Endodermal cell (in vitro differentiated cells): ENCODE data around the gene KATNB1. TPM values are rescaled to one million over a fixed set of nuclear protein-coding genes. Genes with fewer than 3 reads are reported as not detected.

ENCODE experiments used
- DNase-seq: peaks from one replicate; pipeline ENCODE4 v3.0.0-alpha.2; 2017
- H3K27ac ChIP-seq: 2 replicates; pipeline ENCODE4 v1.5.1; 2013; ENCODE audit warnings: mild to moderate bottlenecking, low read depth, low read length, moderate library complexity
- H3K27me3 ChIP-seq: 2 replicates; pipeline ENCODE4 v1.6.1; 2013; ENCODE audit warnings: mild to moderate bottlenecking, low read length, moderate library complexity; ENCODE audit not compliant: insufficient read depth, control insufficient read depth, poor library complexity, severe bottlenecking
- H3K36me3 ChIP-seq: 2 replicates; pipeline ENCODE4 v1.7.0; 2013; ENCODE audit warnings: mild to moderate bottlenecking, low read length, moderate library complexity; ENCODE audit not compliant: control insufficient read depth, insufficient read depth
- H3K4me1 ChIP-seq: one replicate; pipeline ENCODE4 v1.7.0; 2013; ENCODE audit warnings: low read length; ENCODE audit not compliant: control insufficient read depth, insufficient read depth
- H3K4me3 ChIP-seq: 2 replicates; pipeline ENCODE4 v1.5.1; 2013; ENCODE audit warnings: mild to moderate bottlenecking, low read length, moderate library complexity
- H3K9ac ChIP-seq: 2 replicates; pipeline ENCODE4 v1.6.1; 2013; ENCODE audit warnings: mild to moderate bottlenecking, low read length, moderate library complexity; ENCODE audit not compliant: poor library complexity, severe bottlenecking; ENCODE audit errors: extremely low read depth
- H3K9me3 ChIP-seq: 2 replicates; pipeline ENCODE4 v1.6.1; 2013; ENCODE audit warnings: mild to moderate bottlenecking, low read length, moderate library complexity; ENCODE audit not compliant: control insufficient read depth
- H3K27ac Mint-ChIP-seq: 2 replicates; pipeline ENCODE4 v1.8.0; 2020; ENCODE audit warnings: mixed read lengths
- H3K27me3 Mint-ChIP-seq: 2 replicates; pipeline ENCODE4 v1.8.0; 2021; ENCODE audit warnings: mild to moderate bottlenecking, mixed read lengths; ENCODE audit not compliant: insufficient read depth
- H3K36me3 Mint-ChIP-seq: 2 replicates; pipeline ENCODE4 v1.8.0; 2020; ENCODE audit warnings: low read depth, mixed read lengths
- H3K4me1 Mint-ChIP-seq: 2 replicates; pipeline ENCODE4 v1.8.0; 2020; ENCODE audit warnings: mixed read lengths
- H3K4me3 Mint-ChIP-seq: 2 replicates; pipeline ENCODE4 v1.8.0; 2020; ENCODE audit warnings: mild to moderate bottlenecking, moderate library complexity, mixed read lengths
- H3K9me3 Mint-ChIP-seq: 2 replicates; pipeline ENCODE4 v1.8.0; 2020; ENCODE audit warnings: mild to moderate bottlenecking, mixed read lengths
- WGBS, 2 experiments: methylation state at CpG; one replicate each; pipeline versions ENCODE4 v1.1.5 to v1.1.7; 2013; ENCODE audit warnings: missing lambda C conversion rate in 2 of 2, mixed read lengths in 1 of 2; ENCODE audit not compliant: insufficient coverage in 1 of 2, insufficient read length in 1 of 2; 5-methylcytosine and 5-hydroxymethylcytosine counted together
- total RNA-seq, 2 donors: library from RNA; stranded (reverse); fragmentation: NEBNext Ultra II Directional in 1 of 2; extraction: Animal tissue kit (Norgen Biotek cat#: 25700) in 1 of 2; gene quantifications; 2 replicates in 1 of 2; 3 replicates in 1 of 2; pipeline ENCODE4 v1.2.1, GENCODE V29; 2021
- TF ChIP-seq, protein P1 (sequence below): fragments of 200-600 bp; sonication (generic); conservative IDR thresholded peaks from 2 replicates; pipeline ENCODE4 v1.5.0; 2021; ENCODE audit warnings: antibody characterized with exemption, mild to moderate bottlenecking

Gene KATNB1
- total RNA-seq, 2 donors from 2014 or later: 26.1 to 32.4 TPM

DNA sequence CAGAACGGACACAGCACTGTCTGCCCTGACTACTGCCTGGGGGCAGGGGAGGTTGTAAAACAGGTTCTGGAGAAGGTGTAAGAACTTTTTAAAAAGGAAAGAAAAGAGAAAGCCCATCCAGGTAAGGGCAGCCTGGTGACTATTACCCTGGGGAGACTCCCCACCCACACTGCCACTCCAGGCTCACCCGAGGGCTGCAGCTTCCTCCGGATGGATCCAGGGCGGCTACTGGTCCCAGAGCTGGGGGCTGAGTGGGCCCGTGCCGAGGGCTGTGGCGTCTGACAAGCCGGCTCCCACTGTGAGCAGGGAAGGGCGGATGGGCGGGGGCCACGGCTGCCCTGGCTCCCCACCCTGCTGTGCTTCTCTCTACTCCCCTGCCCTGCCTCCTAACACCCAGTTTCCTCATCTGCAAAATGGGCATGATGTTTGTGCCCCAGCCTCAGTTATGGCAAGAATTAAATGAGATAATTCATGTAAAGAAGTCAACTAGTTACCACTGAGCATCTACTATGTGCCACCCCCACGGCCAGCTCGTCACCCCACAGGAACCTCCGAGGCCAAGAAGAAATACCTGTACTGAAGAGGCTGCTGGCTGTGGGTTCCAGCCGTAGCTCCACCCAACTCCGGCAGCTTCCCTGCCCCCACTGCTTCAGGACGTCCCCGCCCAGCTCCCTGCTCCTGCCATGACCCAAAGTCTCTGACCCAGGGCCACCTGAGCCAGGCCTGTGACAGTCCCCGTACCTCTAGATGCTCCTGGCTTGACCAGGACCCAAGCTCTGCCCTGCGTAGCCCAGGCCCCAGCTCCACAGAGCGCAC, 24.2 kb downstream of the KATNB1 start:
- WGBS, 2 experiments: 85 to 91% methylated on average over 10 to 21 of the region's 21 CpGs
- Mint-ChIP-seq H3K27me3 (no peaks in the 10 kb centered on the region), H3K9me3 (no peaks in the 10 kb centered on the region), H3K4me1 (peaks cover 2% of the 10 kb centered on the region), H3K4me3 (no peak overlapping the region), H3K36me3 (peaks cover 33% of the 10 kb centered on the region), H3K27ac (no peak overlapping the region)
- no peak overlapping the region for H3K9ac ChIP-seq
- TF ChIP-seq, protein P1, sequence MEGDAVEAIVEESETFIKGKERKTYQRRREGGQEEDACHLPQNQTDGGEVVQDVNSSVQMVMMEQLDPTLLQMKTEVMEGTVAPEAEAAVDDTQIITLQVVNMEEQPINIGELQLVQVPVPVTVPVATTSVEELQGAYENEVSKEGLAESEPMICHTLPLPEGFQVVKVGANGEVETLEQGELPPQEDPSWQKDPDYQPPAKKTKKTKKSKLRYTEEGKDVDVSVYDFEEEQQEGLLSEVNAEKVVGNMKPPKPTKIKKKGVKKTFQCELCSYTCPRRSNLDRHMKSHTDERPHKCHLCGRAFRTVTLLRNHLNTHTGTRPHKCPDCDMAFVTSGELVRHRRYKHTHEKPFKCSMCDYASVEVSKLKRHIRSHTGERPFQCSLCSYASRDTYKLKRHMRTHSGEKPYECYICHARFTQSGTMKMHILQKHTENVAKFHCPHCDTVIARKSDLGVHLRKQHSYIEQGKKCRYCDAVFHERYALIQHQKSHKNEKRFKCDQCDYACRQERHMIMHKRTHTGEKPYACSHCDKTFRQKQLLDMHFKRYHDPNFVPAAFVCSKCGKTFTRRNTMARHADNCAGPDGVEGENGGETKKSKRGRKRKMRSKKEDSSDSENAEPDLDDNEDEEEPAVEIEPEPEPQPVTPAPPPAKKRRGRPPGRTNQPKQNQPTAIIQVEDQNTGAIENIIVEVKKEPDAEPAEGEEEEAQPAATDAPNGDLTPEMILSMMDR: no peak
- no peak overlapping the region for H3K27ac ChIP-seq
- H3K4me1 ChIP-seq: no peaks in the 10 kb centered on the region
- H3K27me3 ChIP-seq: no peaks in the 10 kb centered on the region
- peaks cover 24% of the 10 kb centered on the region for H3K36me3 ChIP-seq
- H3K9me3 ChIP-seq: no peaks in the 10 kb centered on the region
- no peak overlapping the region for H3K4me3 ChIP-seq
- DNase-seq: no peak

DNA sequence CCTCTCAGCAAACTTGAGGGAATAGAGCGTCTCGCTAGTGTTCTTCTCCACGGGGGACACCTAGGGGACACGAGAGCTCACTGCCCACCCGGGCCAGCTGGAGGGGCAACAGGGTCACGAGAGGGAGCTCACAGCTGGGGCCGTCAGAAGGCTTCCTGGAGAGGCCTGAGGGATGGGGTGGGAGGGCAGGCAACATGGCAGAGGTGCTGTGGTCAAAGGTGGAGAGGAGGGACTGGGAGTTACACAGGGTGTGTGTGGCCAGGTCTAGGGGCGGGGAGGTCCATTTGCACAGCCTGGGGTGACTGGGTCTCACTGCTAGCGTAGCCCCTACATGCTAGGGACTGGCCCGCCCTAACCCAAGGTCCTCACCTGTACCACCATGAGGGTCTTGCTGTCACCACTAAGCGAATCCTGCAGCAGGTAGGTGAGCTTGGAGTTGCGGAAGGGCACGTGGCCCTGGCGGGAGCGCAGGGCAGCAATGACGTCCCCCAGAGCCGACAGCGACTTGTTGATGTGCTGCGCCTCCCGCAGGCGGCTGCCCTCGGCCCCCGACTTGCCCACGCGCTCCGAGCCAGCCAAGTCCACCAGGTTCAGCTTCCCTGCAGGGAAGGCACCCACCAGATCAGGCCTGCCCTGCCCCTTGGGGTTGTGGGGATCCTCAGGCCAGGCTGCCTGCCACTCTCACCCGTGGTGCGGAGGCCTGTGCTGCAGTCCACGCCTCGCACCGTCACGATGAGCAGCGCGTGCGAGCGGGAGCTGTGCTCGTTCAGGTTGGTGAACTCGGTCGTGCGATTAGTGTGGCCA, 25.0 kb downstream of the KATNB1 start:
- Histone ChIP-seq H3K9me3 (no peaks in the 10 kb centered on the region), H3K9ac (no peak overlapping the region), H3K4me1 (no peaks in the 10 kb centered on the region), H3K27ac (no peak overlapping the region), H3K36me3 (peaks cover 32% of the 10 kb centered on the region), H3K27me3 (no peaks in the 10 kb centered on the region), H3K4me3 (no peak overlapping the region)
- Mint-ChIP-seq H3K4me1 (peaks cover 2% of the 10 kb centered on the region), H3K9me3 (peaks cover 3% of the 10 kb centered on the region), H3K36me3 (peaks cover 39% of the 10 kb centered on the region), H3K4me3 (no peak overlapping the region), H3K27ac (no peak overlapping the region), H3K27me3 (no peaks in the 10 kb centered on the region)
- TF ChIP-seq, protein P1: no peak
- DNase-seq: no peak
- 94% methylated on average over 29 to 40 of the region's 40 CpGs for WGBS, 2 experiments

DNA sequence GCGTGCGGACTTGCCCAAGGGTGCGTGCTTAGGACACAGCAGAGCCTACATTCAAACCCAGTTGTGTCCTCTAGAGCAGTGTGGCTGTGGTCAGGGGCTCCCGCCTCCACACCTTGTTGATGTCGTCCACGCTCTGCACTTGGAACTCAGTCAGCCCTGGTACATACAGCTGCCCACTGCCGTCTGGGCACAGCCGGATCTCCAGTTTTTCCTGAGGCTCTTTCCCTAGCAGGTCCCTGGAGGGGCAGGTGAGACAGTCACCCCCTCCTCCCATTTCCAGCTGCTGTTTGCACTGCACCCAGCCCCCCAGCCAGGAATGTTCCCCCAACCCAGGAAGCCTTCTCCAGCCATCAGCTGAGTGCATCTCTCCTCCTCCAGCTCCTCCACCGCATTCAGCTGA, 25.7 kb downstream of the KATNB1 start:
- Mint-ChIP-seq H3K27me3 (no peaks in the 10 kb centered on the region), H3K27ac (peak overlapping the region; percentile 21), H3K4me3 (no peak overlapping the region), H3K36me3 (peaks cover 39% of the 10 kb centered on the region), H3K4me1 (peaks cover 2% of the 10 kb centered on the region), H3K9me3 (peaks cover 3% of the 10 kb centered on the region)
- TF ChIP-seq, protein P1: no peak
- peaks cover 38% of the 10 kb centered on the region for H3K36me3 ChIP-seq
- H3K27ac ChIP-seq: no peak overlapping the region
- no peak overlapping the region for H3K4me3 ChIP-seq
- no peaks in the 10 kb centered on the region for H3K4me1 ChIP-seq
- 83% methylated on average over 9 of the region's 9 CpGs for WGBS, 2 experiments
- H3K27me3 ChIP-seq: no peaks in the 10 kb centered on the region
- H3K9me3 ChIP-seq: no peaks in the 10 kb centered on the region
- DNase-seq: no peak
- H3K9ac ChIP-seq: no peak overlapping the region
